ENCODE results near the gene CITED4. TPM values are rescaled to one million over a fixed set of nuclear protein-coding genes. Genes with fewer than 3 reads are reported as not detected.

CITED4 gene
- total RNA-seq, 1 experiment from 2014 or later: 9.5 TPM

DNA sequence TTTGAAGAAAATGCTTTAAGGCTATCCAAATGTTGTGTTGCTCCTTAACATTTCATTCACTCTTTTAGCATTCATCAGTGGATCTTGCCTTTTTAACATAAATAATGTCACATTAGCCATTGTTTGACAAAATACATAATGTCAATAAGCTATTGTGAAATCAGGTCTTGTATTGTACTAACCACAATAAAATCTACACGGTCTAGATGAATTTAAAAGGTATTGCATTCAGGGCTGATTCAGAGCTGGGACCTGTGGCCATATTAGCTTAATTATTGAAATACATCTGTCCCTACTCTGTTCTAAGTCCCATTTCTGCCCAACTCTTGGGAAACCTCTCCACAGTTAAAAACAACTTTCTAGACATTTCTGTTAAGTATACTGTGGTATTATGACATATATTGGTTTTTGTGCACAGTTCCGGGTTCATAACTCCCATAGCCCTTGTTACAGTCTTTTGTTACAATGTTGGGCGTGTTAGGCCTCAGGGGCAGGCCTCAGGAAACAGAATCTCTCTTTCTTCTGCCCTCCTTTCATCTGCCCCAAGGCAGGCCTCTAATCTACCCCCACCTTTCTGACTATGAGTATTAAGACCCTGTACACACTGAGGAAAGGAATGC lies 44.7 kb upstream of the CITED4 start:
- Histone ChIP-seq H3K27me3 (ENCODE audit: insufficient read depth, low read length) (no peaks in the 10 kb centered on the region), H4K91ac (ENCODE audit: insufficient read length, low read depth, low read length) (no peak overlapping the region), H3K79me2 (ENCODE audit: insufficient read depth, low read length) (no peaks in the 10 kb centered on the region), H2AK5ac (ENCODE audit: insufficient read length, low read length) (no peak overlapping the region), H4K5ac (ENCODE audit: insufficient read length, low read depth, low read length) (no peak overlapping the region), H3K4me1 (ENCODE audit: insufficient read depth, low read length) (no peaks in the 10 kb centered on the region), H3K23me2 (ENCODE audit: insufficient read length, low read depth, low read length, poor library complexity, severe bottlenecking) (no peaks in the 10 kb centered on the region), H3K18ac (ENCODE audit: insufficient read length, low read depth, low read length) (no peak overlapping the region), H3K9me3 (ENCODE audit: control insufficient read depth, low read depth, low read length) (no peaks in the 10 kb centered on the region), H3K14ac (ENCODE audit: insufficient read depth, low read length) (no peak overlapping the region), H3K9ac (ENCODE audit: extremely low read depth, insufficient read length, low read length) (no peak overlapping the region), H4K20me1 (ENCODE audit: control insufficient read depth, insufficient read depth, insufficient read length) (no peaks in the 10 kb centered on the region), H3K23ac (ENCODE audit: insufficient read length, low read depth, low read length) (no peak overlapping the region), H3T11ph (ENCODE audit: low read length) (no peak overlapping the region), H2AFZ (ENCODE audit: low read length) (no peak overlapping the region), H3K56ac (ENCODE audit: insufficient read length, low read depth, low read length) (no peak overlapping the region), H3K4ac (ENCODE audit: low read depth, low read length) (no peak overlapping the region), H3K27ac (ENCODE audit: insufficient read length, low read depth, low read length) (no peak overlapping the region), H2BK20ac (ENCODE audit: low read depth, low read length, poor library complexity, severe bottlenecking) (no peak overlapping the region), H2BK15ac (ENCODE audit: low read depth, low read length) (no peak overlapping the region), H2BK5ac (ENCODE audit: insufficient read length, low read length) (no peak overlapping the region), H3K79me1 (ENCODE audit: insufficient read depth, low read depth, low read length, poor library complexity, severe bottlenecking) (no peaks in the 10 kb centered on the region), H2BK120ac (ENCODE audit: low read depth, low read length, poor library complexity, severe bottlenecking) (no peak overlapping the region), H4K8ac (replicated peaks; ENCODE audit: insufficient read length, low read depth, low read length) (no peak overlapping the region), H2BK12ac (ENCODE audit: insufficient read length, low read depth, low read length) (no peak overlapping the region), H3K4me2 (ENCODE audit: insufficient read depth, insufficient read length, low read length) (no peak overlapping the region)
- Mint-ChIP-seq H3K27ac (no peak overlapping the region), H3K4me3 (no peak overlapping the region), H3K36me3 (ENCODE audit: insufficient read depth in 1 of 3, low read depth in 3 of 3) (no peaks in the 10 kb centered on the region), H3K27me3 (ENCODE audit: low read depth) (no peaks in the 10 kb centered on the region), H3K4me1 (no peaks in the 10 kb centered on the region), H3K9me3 (no peaks in the 10 kb centered on the region; a peak in 1 of 5 replicates)
- TF ChIP-seq, protein P1, sequence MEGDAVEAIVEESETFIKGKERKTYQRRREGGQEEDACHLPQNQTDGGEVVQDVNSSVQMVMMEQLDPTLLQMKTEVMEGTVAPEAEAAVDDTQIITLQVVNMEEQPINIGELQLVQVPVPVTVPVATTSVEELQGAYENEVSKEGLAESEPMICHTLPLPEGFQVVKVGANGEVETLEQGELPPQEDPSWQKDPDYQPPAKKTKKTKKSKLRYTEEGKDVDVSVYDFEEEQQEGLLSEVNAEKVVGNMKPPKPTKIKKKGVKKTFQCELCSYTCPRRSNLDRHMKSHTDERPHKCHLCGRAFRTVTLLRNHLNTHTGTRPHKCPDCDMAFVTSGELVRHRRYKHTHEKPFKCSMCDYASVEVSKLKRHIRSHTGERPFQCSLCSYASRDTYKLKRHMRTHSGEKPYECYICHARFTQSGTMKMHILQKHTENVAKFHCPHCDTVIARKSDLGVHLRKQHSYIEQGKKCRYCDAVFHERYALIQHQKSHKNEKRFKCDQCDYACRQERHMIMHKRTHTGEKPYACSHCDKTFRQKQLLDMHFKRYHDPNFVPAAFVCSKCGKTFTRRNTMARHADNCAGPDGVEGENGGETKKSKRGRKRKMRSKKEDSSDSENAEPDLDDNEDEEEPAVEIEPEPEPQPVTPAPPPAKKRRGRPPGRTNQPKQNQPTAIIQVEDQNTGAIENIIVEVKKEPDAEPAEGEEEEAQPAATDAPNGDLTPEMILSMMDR (conservative IDR thresholded peaks at IDR 0.05): no peak
- WGBS (ENCODE audit: extremely low coverage, insufficient read length, low lambda C conversion rate): no CpG with 5 or more reads among the region's 3 CpGs
- DNase-seq: no peak

Data from H9 (cell line).